Activated CD8-positive, alpha-beta memory T cell treated with anti-CD3 and anti-CD28 coated beads, Interleukin-2, amount 50 U/mL, for 1 hour (primary cell): Measurements from ENCODE around the gene NPC1L1.
"Not testable (repeated sequence)": the region's sequence is repeated elsewhere in the genome, so short reads cannot be mapped to it uniquely, and the experiment has no call there.

Experiments used
- DNase-seq: peaks from one replicate; pipeline ENCODE4 v3.0.0-alpha.2; 2020; ENCODE audit errors: extremely low read depth

The NPC1L1 gene

GRCh38 chr7:44565795-44566559, 24.8 kb upstream of the NPC1L1 start:
- no peak for DNase-seq

- no peak for DNase-seq
These were observed 24.1 kb upstream of the NPC1L1 start for GRCh38 chr7:44565097-44565794.

GRCh38 chr7:44564606-44565005, 23.5 kb upstream of the NPC1L1 start:
- DNase-seq: no peak

GRCh38 chr7:44563171-44563679, 22.1 kb upstream of the NPC1L1 start:
- DNase-seq: no peak

- not testable (repeated sequence) for DNase-seq
These were observed 21.5 kb upstream of the NPC1L1 start for GRCh38 chr7:44562622-44562962.

- DNase-seq: no peak
These were observed 21.0 kb upstream of the NPC1L1 start for GRCh38 chr7:44561962-44562621.

- no peak for DNase-seq
These were observed 20.4 kb upstream of the NPC1L1 start for GRCh38 chr7:44561481-44561880.

- no peak for DNase-seq
These were observed 18.4 kb upstream of the NPC1L1 start for GRCh38 chr7:44559485-44559884.

GRCh38 chr7:44557485-44557884, 16.4 kb upstream of the NPC1L1 start:
- no peak for DNase-seq

GRCh38 chr7:44555350-44555749, 14.2 kb upstream of the NPC1L1 start:
- no peak for DNase-seq

GRCh38 chr7:44552473-44553005, 11.4 kb upstream of the NPC1L1 start:
- not testable (repeated sequence) for DNase-seq

- no peak for DNase-seq
These were observed 8.3 kb upstream of the NPC1L1 start for GRCh38 chr7:44549457-44549856.

GRCh38 chr7:44548893-44549292, 7.8 kb upstream of the NPC1L1 start:
- no peak for DNase-seq

- no peak for DNase-seq
These were observed 6.6 kb upstream of the NPC1L1 start for GRCh38 chr7:44547536-44548231.

GRCh38 chr7:44541876-44542610, 913 bp upstream of the NPC1L1 start:
- no peak for DNase-seq

- DNase-seq: no peak
These were observed 520 bp downstream of the NPC1L1 start for GRCh38 chr7:44540592-44541027.

- DNase-seq: no peak
These were observed 1.2 kb downstream of the NPC1L1 start for GRCh38 chr7:44539669-44540506.

GRCh38 chr7:44538798-44539668, 2.1 kb downstream of the NPC1L1 start:
- no peak for DNase-seq
